ENCODE measurements around the gene TPCN1.

Gene TPCN1

GRCh38 chr12:113186033-113186365 lies 35.3 kb upstream of the TPCN1 start:
- H3K27me3 Mint-ChIP-seq: no peaks in the 10 kb centered on the region
- peaks cover 32% of the 10 kb centered on the region for H3K4me1 Mint-ChIP-seq (ENCODE audit: low read depth)
- peak overlapping the region; percentile 98 for H3K4me3 Mint-ChIP-seq
- H3K9me3 Mint-ChIP-seq: no peaks in the 10 kb centered on the region
- H3K36me3 Mint-ChIP-seq (ENCODE audit: low read depth): peaks cover 75% of the 10 kb centered on the region
- peak overlapping the region; percentile 98 for H3K27ac Mint-ChIP-seq
- intact Hi-C loops (cut with micrococcal nuclease): loop anchor here (5.0 kb wide), 1 partner anchor 36 kb away; the partner anchor contains the start of gene TPCN1

GRCh38 chr12:113186666-113187325 lies 34.5 kb upstream of the TPCN1 start:
- intact Hi-C loops (cut with micrococcal nuclease): loop anchor here (5.0 kb wide), 1 partner anchor 36 kb away; the partner anchor contains the start of gene TPCN1
- Mint-ChIP-seq H3K27me3 (no peaks in the 10 kb centered on the region), H3K9me3 (no peaks in the 10 kb centered on the region), H3K27ac (peak overlapping the region; percentile 98), H3K36me3 (ENCODE audit: low read depth) (peaks cover 77% of the 10 kb centered on the region), H3K4me1 (ENCODE audit: low read depth) (peaks cover 32% of the 10 kb centered on the region), H3K4me3 (peak overlapping the region; percentile 98)

GRCh38 chr12:113189361-113189760 lies 31.9 kb upstream of the TPCN1 start:
- no peak overlapping the region for H3K27ac Mint-ChIP-seq
- no peak overlapping the region for H3K4me3 Mint-ChIP-seq
- H3K4me1 Mint-ChIP-seq (ENCODE audit: low read depth): peaks cover 27% of the 10 kb centered on the region
- no peaks in the 10 kb centered on the region for H3K27me3 Mint-ChIP-seq
- intact Hi-C loops (cut with micrococcal nuclease): loop anchor here (5.0 kb wide), 1 partner anchor 33 kb away; the partner anchor contains the start of gene TPCN1
- no peaks in the 10 kb centered on the region for H3K9me3 Mint-ChIP-seq
- peaks cover 82% of the 10 kb centered on the region for H3K36me3 Mint-ChIP-seq (ENCODE audit: low read depth)

- Mint-ChIP-seq H3K36me3 (ENCODE audit: low read depth) (peaks cover 69% of the 10 kb centered on the region), H3K27ac (no peak overlapping the region), H3K27me3 (no peaks in the 10 kb centered on the region), H3K4me3 (no peak overlapping the region), H3K4me1 (ENCODE audit: low read depth) (peaks cover 23% of the 10 kb centered on the region), H3K9me3 (no peaks in the 10 kb centered on the region)
- intact Hi-C loops (cut with micrococcal nuclease): no loop called here
Measured at GRCh38 chr12:113190761-113191160, 30.5 kb upstream of the TPCN1 start.

GRCh38 chr12:113191227-113191626 lies 30.0 kb upstream of the TPCN1 start:
- H3K9me3 Mint-ChIP-seq: no peaks in the 10 kb centered on the region
- no peaks in the 10 kb centered on the region for H3K27me3 Mint-ChIP-seq
- no peak overlapping the region for H3K4me3 Mint-ChIP-seq
- no peak overlapping the region for H3K27ac Mint-ChIP-seq
- H3K36me3 Mint-ChIP-seq (ENCODE audit: low read depth): peaks cover 68% of the 10 kb centered on the region
- intact Hi-C loops (cut with micrococcal nuclease): no loop called here
- H3K4me1 Mint-ChIP-seq (ENCODE audit: low read depth): peaks cover 19% of the 10 kb centered on the region

GRCh38 chr12:113194971-113195391 lies 26.3 kb upstream of the TPCN1 start:
- H3K27ac Mint-ChIP-seq: no peak overlapping the region
- no peak overlapping the region for H3K4me3 Mint-ChIP-seq
- peaks cover 24% of the 10 kb centered on the region for H3K4me1 Mint-ChIP-seq (ENCODE audit: low read depth)
- H3K9me3 Mint-ChIP-seq: no peaks in the 10 kb centered on the region
- intact Hi-C loops (cut with micrococcal nuclease): loop anchor here (5.0 kb wide), 2 partner anchors 37 to 77 kb away; no protein-coding TSS in a partner anchor
- H3K36me3 Mint-ChIP-seq (ENCODE audit: low read depth): peaks cover 38% of the 10 kb centered on the region
- H3K27me3 Mint-ChIP-seq: no peaks in the 10 kb centered on the region

- intact Hi-C loops (cut with micrococcal nuclease): loop anchor here (5.0 kb wide), 2 partner anchors 37 to 77 kb away; no protein-coding TSS in a partner anchor
- Mint-ChIP-seq H3K9me3 (no peaks in the 10 kb centered on the region), H3K4me1 (ENCODE audit: low read depth) (peaks cover 30% of the 10 kb centered on the region), H3K4me3 (no peak overlapping the region), H3K27me3 (no peaks in the 10 kb centered on the region), H3K27ac (no peak overlapping the region), H3K36me3 (ENCODE audit: low read depth) (peaks cover 32% of the 10 kb centered on the region)
Measured at GRCh38 chr12:113195598-113195997, 25.7 kb upstream of the TPCN1 start.

GRCh38 chr12:113196582-113196981 lies 24.7 kb upstream of the TPCN1 start:
- peaks cover 40% of the 10 kb centered on the region for H3K4me1 Mint-ChIP-seq (ENCODE audit: low read depth)
- intact Hi-C loops (cut with micrococcal nuclease): loop anchor here (5.0 kb wide), 2 partner anchors 36 to 76 kb away; no protein-coding TSS in a partner anchor

GRCh38 chr12:113196990-113197389 lies 24.3 kb upstream of the TPCN1 start:
- Mint-ChIP-seq H3K27ac (peak overlapping the region; percentile 32), H3K36me3 (ENCODE audit: low read depth) (peaks cover 18% of the 10 kb centered on the region), H3K4me3 (no peak overlapping the region), H3K27me3 (no peaks in the 10 kb centered on the region), H3K4me1 (ENCODE audit: low read depth) (peaks cover 44% of the 10 kb centered on the region), H3K9me3 (no peaks in the 10 kb centered on the region)
- intact Hi-C loops (cut with micrococcal nuclease): loop anchor here (5.0 kb wide), 2 partner anchors 35 to 75 kb away; no protein-coding TSS in a partner anchor

More at GRCh38 chr12:113196582-113196981, 24.7 kb upstream of the TPCN1 start:
- Mint-ChIP-seq H3K36me3 (ENCODE audit: low read depth) (peaks cover 22% of the 10 kb centered on the region), H3K27ac (no peak overlapping the region), H3K4me3 (no peak overlapping the region), H3K9me3 (no peaks in the 10 kb centered on the region), H3K27me3 (no peaks in the 10 kb centered on the region)

GRCh38 chr12:113197518-113198077 lies 23.7 kb upstream of the TPCN1 start:
- Mint-ChIP-seq H3K27ac (peak overlapping the region; percentile 32), H3K4me3 (no peak overlapping the region), H3K36me3 (ENCODE audit: low read depth) (peaks cover 12% of the 10 kb centered on the region), H3K4me1 (ENCODE audit: low read depth) (peaks cover 50% of the 10 kb centered on the region), H3K9me3 (no peaks in the 10 kb centered on the region), H3K27me3 (no peaks in the 10 kb centered on the region)
- intact Hi-C loops (cut with micrococcal nuclease): loop anchor here (5.0 kb wide), 2 partner anchors 35 to 75 kb away; no protein-coding TSS in a partner anchor

- intact Hi-C loops (cut with micrococcal nuclease): loop anchor here (5.0 kb wide), 2 partner anchors 34 to 74 kb away; no protein-coding TSS in a partner anchor
- Mint-ChIP-seq H3K27me3 (no peaks in the 10 kb centered on the region), H3K4me3 (no peak overlapping the region), H3K27ac (no peak overlapping the region), H3K4me1 (ENCODE audit: low read depth) (peaks cover 57% of the 10 kb centered on the region), H3K36me3 (ENCODE audit: low read depth) (peaks cover 6% of the 10 kb centered on the region), H3K9me3 (no peaks in the 10 kb centered on the region)
Measured at GRCh38 chr12:113198296-113198695, 23.0 kb upstream of the TPCN1 start.

- no peaks in the 10 kb centered on the region for H3K36me3 Mint-ChIP-seq (ENCODE audit: low read depth)
- H3K4me3 Mint-ChIP-seq: no peak overlapping the region
- no peaks in the 10 kb centered on the region for H3K9me3 Mint-ChIP-seq
- peak overlapping the region; percentile 66 for H3K27ac Mint-ChIP-seq
- H3K27me3 Mint-ChIP-seq: no peaks in the 10 kb centered on the region
- intact Hi-C loops (cut with micrococcal nuclease): loop anchor here (2.0 kb wide), 1 partner anchor 15 kb away; no protein-coding TSS in a partner anchor
- peaks cover 66% of the 10 kb centered on the region for H3K4me1 Mint-ChIP-seq (ENCODE audit: low read depth)
Measured at GRCh38 chr12:113200021-113200797, 21.1 kb upstream of the TPCN1 start.

GRCh38 chr12:113201187-113202177 lies 19.8 kb upstream of the TPCN1 start:
- Mint-ChIP-seq H3K36me3 (ENCODE audit: low read depth) (peaks cover 2% of the 10 kb centered on the region), H3K4me3 (no peak overlapping the region), H3K4me1 (ENCODE audit: low read depth) (peaks cover 72% of the 10 kb centered on the region), H3K27ac (peak overlapping the region; percentile 66), H3K9me3 (no peaks in the 10 kb centered on the region), H3K27me3 (peaks cover under 1% of the 10 kb centered on the region)
- intact Hi-C loops (cut with micrococcal nuclease): loop anchor here (2.0 kb wide), 1 partner anchor 13 kb away; no protein-coding TSS in a partner anchor
